GM12864 (cell line): ENCODE measurements around the gene MYLK2.

Experiments
- DNase-seq: peaks from one replicate; pipeline ENCODE4 v3.0.0-alpha.2; 2011; ENCODE audit warnings: low read depth
- H3K4me3 ChIP-seq: 2 replicates; pipeline ENCODE4 v1.5.1; 2011; ENCODE audit warnings: mild to moderate bottlenecking, low read depth, low read length, control low read depth
- CTCF ChIP-seq: IDR thresholded peaks from 2 replicates; pipeline ENCODE4 v1.5.1; 2011; ENCODE audit warnings: low read depth, mild to moderate bottlenecking, moderate library complexity, low read length, control low read depth, inconsistent platforms; ENCODE audit errors: missing control alignments

Gene MYLK2

DNA sequence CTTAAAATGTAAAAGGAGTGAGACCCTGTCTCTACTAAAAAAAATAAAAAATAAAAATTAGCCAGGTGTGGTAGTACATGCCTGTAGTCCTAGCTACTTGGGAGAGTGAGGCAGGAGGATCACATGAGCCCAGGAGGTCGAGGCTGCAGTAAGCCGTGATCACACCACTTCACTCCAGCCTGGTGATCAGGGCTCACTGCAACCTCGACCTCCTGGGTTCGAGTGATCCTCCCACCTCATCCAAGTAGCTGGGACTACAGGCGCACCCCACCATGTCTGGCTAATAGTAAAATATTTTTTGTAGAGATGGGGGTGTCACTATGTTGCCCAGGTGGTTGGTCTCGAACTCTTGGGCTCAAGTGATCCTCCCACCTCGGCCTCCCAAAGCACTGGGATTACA lies 34.3 kb downstream of the MYLK2 start:
- no peak for DNase-seq
- no peak for TF ChIP-seq CTCF
- H3K4me3 ChIP-seq, result no peak overlapping the region

DNA sequence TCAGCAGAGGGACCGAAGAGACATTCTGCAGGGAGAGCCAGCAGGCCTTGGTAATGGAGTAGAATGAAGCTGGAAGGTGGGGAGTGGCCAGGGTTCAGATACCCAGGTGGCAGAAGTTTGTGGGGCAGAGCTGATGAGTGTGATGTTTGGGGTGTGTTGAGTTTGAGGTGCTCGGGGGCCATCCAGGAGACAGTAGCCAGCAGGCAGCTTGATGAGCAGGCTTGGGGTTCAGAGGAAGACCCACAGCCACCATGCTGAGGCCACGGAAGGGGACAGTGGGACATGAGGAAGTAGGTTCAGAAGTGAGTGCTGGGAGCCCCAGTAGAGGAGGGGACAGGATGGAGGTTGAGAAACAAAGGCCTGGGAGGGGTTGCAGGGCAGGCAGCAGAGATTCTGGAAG lies 37.4 kb downstream of the MYLK2 start:
- no peak for TF ChIP-seq CTCF
- no peak for DNase-seq
- H3K4me3 ChIP-seq, result no peak overlapping the region

GRCh38 chr20:31857861-31858759 lies 39.0 kb downstream of the MYLK2 start:
- no peak for DNase-seq
- no peak for TF ChIP-seq CTCF
- no peak overlapping the region for H3K4me3 ChIP-seq

- TF ChIP-seq CTCF, result no peak
- H3K4me3 ChIP-seq, result no peak overlapping the region
- no peak for DNase-seq
Measured at GRCh38 chr20:31858760-31859083, 39.6 kb downstream of the MYLK2 start.

DNA sequence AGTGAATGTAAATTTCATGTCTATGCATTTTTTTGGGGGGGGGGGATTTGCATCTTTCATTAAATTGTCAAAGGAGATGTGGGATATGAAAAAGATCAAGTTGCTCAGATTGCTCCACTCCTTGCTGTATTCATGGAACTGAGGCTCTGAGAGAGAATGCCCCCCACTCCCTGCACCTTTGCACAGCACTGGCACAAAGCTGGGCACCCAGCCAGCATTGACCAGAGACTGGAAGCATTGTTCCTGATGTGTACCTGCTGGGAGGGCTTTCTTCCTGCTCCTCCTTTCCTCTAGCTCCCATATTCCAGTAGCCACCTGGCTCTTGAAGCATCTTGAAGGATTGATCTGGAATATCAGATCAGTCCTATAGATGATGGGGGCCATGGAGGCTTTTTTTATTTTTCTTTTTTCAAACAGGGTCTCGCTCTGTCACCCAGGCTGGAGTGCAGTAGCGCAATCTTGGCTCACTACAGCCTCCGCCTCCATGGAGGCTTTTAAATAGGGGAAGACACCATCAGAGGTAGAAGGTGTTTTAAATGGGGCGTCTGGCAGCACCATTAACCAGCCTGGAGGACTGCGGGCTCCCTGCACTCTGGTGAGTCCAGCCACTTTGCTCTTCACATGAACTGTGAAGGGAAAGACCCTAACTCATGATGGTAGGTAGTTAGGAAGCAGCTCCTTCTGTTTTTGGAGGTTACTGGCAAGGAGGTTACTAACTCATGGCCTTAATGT lies 40.3 kb downstream of the MYLK2 start:
- TF ChIP-seq CTCF, result no peak
- no peak for DNase-seq
- no peak overlapping the region for H3K4me3 ChIP-seq

- DNase-seq, result no peak
- TF ChIP-seq CTCF, result no peak
- H3K4me3 ChIP-seq, result no peak overlapping the region
Measured at GRCh38 chr20:31859998-31860380, 40.8 kb downstream of the MYLK2 start.
